Neural cell (in vitro differentiated cells): Measurements from ENCODE around the gene NKX3-2. TPM values are rescaled to one million over a fixed set of nuclear protein-coding genes. Genes with fewer than 3 reads are reported as not detected.

Experiments
- H2AFZ ChIP-seq: fragments of 200-600, 300-800 bp; sonication (generic), shearing (Covaris generic); 2 replicates; pipeline ENCODE4 v1.6.0; 2014; ENCODE audit warnings: low read depth, mild to moderate bottlenecking, antibody characterized with exemption, low read length, moderate library complexity
- H3F3A ChIP-seq: fragments of 200-600 bp; shearing (Covaris generic); 2 replicates; pipeline ENCODE4 v1.6.1; 2016; ENCODE audit warnings: mild to moderate bottlenecking, moderate library complexity, mixed read lengths, antibody characterized with exemption, low read length; ENCODE audit not compliant: insufficient read depth, poor library complexity, severe bottlenecking
- H3K27ac ChIP-seq: fragments of 200-600, 300-800 bp; sonication (generic), shearing (Covaris generic); 2 replicates; pipeline ENCODE4 v1.5.1; 2014; ENCODE audit warnings: mild to moderate bottlenecking, low read length, moderate library complexity
- H3K27me3 ChIP-seq: fragments of 300-800, 200-600 bp; sonication (generic), shearing (Covaris generic); 2 replicates; pipeline ENCODE4 v1.6.0; 2014; ENCODE audit warnings: mild to moderate bottlenecking, low read depth, low read length, moderate library complexity; ENCODE audit not compliant: insufficient read depth
- H3K36me3 ChIP-seq: fragments of 300-800, 200-600 bp; sonication (generic), shearing (Covaris generic); 2 replicates; pipeline ENCODE4 v1.5.1; 2014; ENCODE audit warnings: mild to moderate bottlenecking, antibody characterized with exemption, low read length, moderate library complexity; ENCODE audit not compliant: insufficient read depth
- H3K4me2 ChIP-seq: fragments of 300-800, 200-600 bp; sonication (generic), shearing (Covaris generic); 2 replicates; pipeline ENCODE4 v1.6.0; 2014; ENCODE audit warnings: mild to moderate bottlenecking, low read length
- H3K4me3 ChIP-seq: fragments of 300-800, 200-600 bp; sonication (generic), shearing (Covaris generic); 2 replicates; pipeline ENCODE4 v1.5.1; 2014; ENCODE audit warnings: mild to moderate bottlenecking, low read length, moderate library complexity
- H3K79me2 ChIP-seq: fragments of 200-600 bp; shearing (Covaris generic); replicated peaks from 2 replicates; pipeline ENCODE4 v1.6.0; 2014; ENCODE audit warnings: mild to moderate bottlenecking, low read length, moderate library complexity; ENCODE audit not compliant: insufficient read depth
- H3K9ac ChIP-seq: fragments of 300-800, 200-600 bp; sonication (generic), shearing (Covaris generic); 2 replicates; pipeline ENCODE4 v1.6.1; 2016; ENCODE audit warnings: mild to moderate bottlenecking, low read length, mixed read lengths
- H3K9me2 ChIP-seq: fragments of 200-600 bp; shearing (Covaris generic); 2 replicates; pipeline ENCODE4 v1.6.1; 2016; ENCODE audit warnings: mild to moderate bottlenecking, low read length, mixed read lengths; ENCODE audit not compliant: insufficient read depth
- H3K9me3 ChIP-seq: fragments of 200-600, 300-800 bp; sonication (generic), shearing (Covaris generic); 2 replicates; pipeline ENCODE4 v1.6.1; 2016; ENCODE audit warnings: mild to moderate bottlenecking, mixed run types, low read length, moderate library complexity, mixed read lengths
- H4K20me1 ChIP-seq: fragments of 200-600 bp; shearing (Covaris generic); 2 replicates; pipeline ENCODE4 v1.6.1; 2016; ENCODE audit warnings: mild to moderate bottlenecking, mixed run types; ENCODE audit not compliant: insufficient read depth
- EZH2 ChIP-seq: fragments of 200-600, 300-800 bp; shearing (Covaris generic), sonication (generic); IDR thresholded peaks from 2 replicates; pipeline ENCODE4 v1.6.1; 2014; ENCODE audit warnings: antibody characterized with exemption, low read length, borderline replicate concordance, mild to moderate bottlenecking; ENCODE audit not compliant: insufficient read depth, poor library complexity, severe bottlenecking
- MXI1 ChIP-seq: fragments of 450-650 bp; conservative IDR thresholded peaks from 2 replicates; pipeline ENCODE4 v1.6.1; 2014; ENCODE audit warnings: antibody characterized with exemption, mild to moderate bottlenecking; ENCODE audit not compliant: poor library complexity, severe bottlenecking
- POLR2AphosphoS5 ChIP-seq: IDR thresholded peaks from 2 replicates; pipeline ENCODE4 v1.6.1; 2012
- RAD21 ChIP-seq: fragments of 450-650 bp; conservative IDR thresholded peaks from 2 replicates; pipeline ENCODE4 v1.6.1; 2014; ENCODE audit warnings: antibody characterized with exemption, mild to moderate bottlenecking, moderate library complexity
- REST ChIP-seq: IDR thresholded peaks from 2 replicates; pipeline ENCODE4 v1.6.1; 2012; ENCODE audit warnings: borderline replicate concordance
- SMC3 ChIP-seq: fragments of 450-650 bp; conservative IDR thresholded peaks from 2 replicates; pipeline ENCODE4 v1.6.1; 2014; ENCODE audit warnings: antibody characterized with exemption, mild to moderate bottlenecking, moderate library complexity; ENCODE audit not compliant: poor library complexity
- TAF1 ChIP-seq: IDR thresholded peaks from 2 replicates; pipeline ENCODE4 v1.6.1; 2012; ENCODE audit warnings: low read depth
- polyA plus RNA-seq: library from polyadenylated mRNA; depleted of rRNA; stranded (reverse); fragments of >200 nt; gene quantifications from 2 replicates; pipeline ENCODE4 v1.2.3, GENCODE V29; 2014

The NKX3-2 gene
- polyA plus RNA-seq, 1 donor from 2014 or later: not detected

- Histone ChIP-seq H3K4me2 (no peak overlapping the region), H2AFZ (no peak overlapping the region), H3K9me2 (no peaks in the 10 kb centered on the region), H3F3A (no peaks in the 10 kb centered on the region), H3K36me3 (no peaks in the 10 kb centered on the region), H3K79me2 (no peaks in the 10 kb centered on the region), H3K4me3 (peak overlapping the region; percentile 61), H3K27me3 (peaks cover 90% of the 10 kb centered on the region), H3K9me3 (peaks cover 6% of the 10 kb centered on the region), H3K27ac (no peak overlapping the region), H3K9ac (no peak overlapping the region), H4K20me1 (no peaks in the 10 kb centered on the region)
- TF ChIP-seq EZH2 (peak; percentile 97), RAD21 (no peak)
Measured at GRCh38 chr4:13546941-13547484, 2.7 kb upstream of the NKX3-2 start.

GRCh38 chr4:13546142-13546940 is 2.0 kb upstream of the NKX3-2 start:
- H3F3A ChIP-seq: no peaks in the 10 kb centered on the region
- H3K9ac ChIP-seq: no peak overlapping the region
- no peak overlapping the region for H2AFZ ChIP-seq
- no peak overlapping the region for H3K4me3 ChIP-seq
- H3K9me2 ChIP-seq: no peaks in the 10 kb centered on the region
- H3K4me2 ChIP-seq: no peak overlapping the region
- no peak for TF ChIP-seq SMC3
- peak; percentile 46 for TF ChIP-seq POLR2AphosphoS5
- TF ChIP-seq REST: no peak
- no peak for TF ChIP-seq MXI1
- no peak for TF ChIP-seq EZH2
- TF ChIP-seq TAF1: no peak
- H3K36me3 ChIP-seq: no peaks in the 10 kb centered on the region
- H3K79me2 ChIP-seq: no peaks in the 10 kb centered on the region
- peaks cover 3% of the 10 kb centered on the region for H3K9me3 ChIP-seq
- H3K27me3 ChIP-seq: peaks cover 96% of the 10 kb centered on the region
- no peaks in the 10 kb centered on the region for H4K20me1 ChIP-seq
- no peak overlapping the region for H3K27ac ChIP-seq

- H3F3A ChIP-seq: no peaks in the 10 kb centered on the region
- H3K36me3 ChIP-seq: no peaks in the 10 kb centered on the region
- H3K27ac ChIP-seq: no peak overlapping the region
- no peaks in the 10 kb centered on the region for H4K20me1 ChIP-seq
- H3K9ac ChIP-seq: no peak overlapping the region
- H3K4me2 ChIP-seq: no peak overlapping the region
- no peaks in the 10 kb centered on the region for H3K79me2 ChIP-seq
- H3K9me2 ChIP-seq: no peaks in the 10 kb centered on the region
- peaks cover 99% of the 10 kb centered on the region for H3K27me3 ChIP-seq
- peaks cover 3% of the 10 kb centered on the region for H3K9me3 ChIP-seq
- H2AFZ ChIP-seq: no peak overlapping the region
- TF ChIP-seq MXI1 (no peak), POLR2AphosphoS5 (peak; percentile 30)
- no peak overlapping the region for H3K4me3 ChIP-seq
Measured at GRCh38 chr4:13545394-13545808, 1.1 kb upstream of the NKX3-2 start.
